Stimulated activated CD8-positive, alpha-beta memory T cell treated with anti-CD3 and anti-CD28 coated beads, Interleukin-7, amount 100 ng/mL, for 1 hour (primary cell): ENCODE results near the gene TTC1.
"Not testable (repeated sequence)": the region's sequence is repeated elsewhere in the genome, so short reads cannot be mapped to it uniquely, and the experiment has no call there.

Experiments used
- DNase-seq, 2 donors: peaks; one replicate each; pipeline ENCODE4 v3.0.0-alpha.2; 2020; ENCODE audit warnings: low read depth in 2 of 2

TTC1 gene

GRCh38 chr5:160008877-160009590 lies at the start of gene TTC1:
Gene TTC1, plus strand, starts transcription at chr5:160009139. Its CDS starts 1,390 bp downstream, at chr5:160010529.
- DNase-seq, result peak; percentile 84 to 85

DNA sequence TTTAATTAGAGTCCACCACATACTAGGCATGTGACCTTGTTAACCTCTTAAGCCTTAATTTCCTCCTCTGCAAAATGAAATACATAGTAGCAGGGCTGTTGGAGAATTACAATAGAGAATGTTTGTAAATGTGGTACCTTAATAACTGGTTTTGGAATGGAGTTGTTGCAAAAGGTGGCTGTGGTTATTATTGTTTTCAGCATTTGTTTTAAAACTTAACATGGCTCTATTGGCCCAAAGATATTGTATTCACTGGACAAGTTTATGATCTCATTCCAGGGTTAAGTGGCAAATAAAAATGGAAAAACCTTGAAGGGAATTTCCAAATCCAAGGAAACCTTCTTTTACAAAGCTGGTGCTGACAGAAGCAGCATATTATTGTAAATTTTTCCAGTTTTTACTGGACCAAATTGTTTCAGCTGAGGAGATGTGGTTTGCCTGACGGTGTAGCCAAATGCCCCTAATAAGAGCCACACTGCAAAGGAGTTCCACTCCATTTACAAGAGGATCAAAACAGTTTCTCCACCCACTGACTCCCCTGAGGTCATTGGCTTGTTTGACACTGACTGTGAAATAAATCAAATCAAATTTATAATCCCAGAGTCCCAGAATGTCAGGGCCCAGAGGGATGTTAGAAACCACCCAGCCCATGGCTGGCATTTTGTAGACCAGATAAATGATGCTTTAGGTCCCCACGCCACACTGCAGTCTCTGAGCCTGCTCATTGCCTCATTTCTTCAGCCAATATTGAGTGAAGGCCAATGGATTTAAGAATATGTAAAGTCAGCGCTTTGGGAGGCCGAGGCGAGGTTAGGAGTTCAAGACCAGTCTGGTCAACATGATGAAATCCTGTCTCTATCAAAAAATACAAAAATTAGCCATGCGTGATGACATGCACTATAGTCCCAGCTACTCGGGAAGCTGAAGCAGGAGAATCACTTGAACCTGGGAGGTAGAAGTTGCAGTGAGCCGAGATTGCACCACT lies 47.5 kb upstream of the TTC1 start:
- no peak for DNase-seq

- DNase-seq, result no peak
These were observed 46.7 kb upstream of the TTC1 start for GRCh38 chr5:159962214-159962613.

- no peak for DNase-seq
These were observed 45.0 kb upstream of the TTC1 start for GRCh38 chr5:159963935-159964334.

- DNase-seq, result no peak
These were observed 43.7 kb upstream of the TTC1 start for GRCh38 chr5:159965031-159965837.

DNA sequence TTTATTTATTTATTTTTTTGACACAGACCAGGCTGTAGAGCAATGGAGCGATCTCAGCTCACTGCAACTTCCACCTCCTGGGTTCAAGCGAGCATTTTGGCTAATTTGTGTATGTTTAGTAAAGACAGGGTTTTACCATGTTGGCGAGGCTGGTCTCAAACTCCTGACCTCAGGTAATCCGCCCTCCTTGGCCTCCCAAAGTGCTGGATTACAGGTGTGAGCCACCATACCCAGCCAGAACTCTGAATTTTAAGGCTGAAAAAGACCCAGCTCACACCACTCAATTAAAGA lies 43.2 kb upstream of the TTC1 start:
- DNase-seq, result not testable (repeated sequence)

DNA sequence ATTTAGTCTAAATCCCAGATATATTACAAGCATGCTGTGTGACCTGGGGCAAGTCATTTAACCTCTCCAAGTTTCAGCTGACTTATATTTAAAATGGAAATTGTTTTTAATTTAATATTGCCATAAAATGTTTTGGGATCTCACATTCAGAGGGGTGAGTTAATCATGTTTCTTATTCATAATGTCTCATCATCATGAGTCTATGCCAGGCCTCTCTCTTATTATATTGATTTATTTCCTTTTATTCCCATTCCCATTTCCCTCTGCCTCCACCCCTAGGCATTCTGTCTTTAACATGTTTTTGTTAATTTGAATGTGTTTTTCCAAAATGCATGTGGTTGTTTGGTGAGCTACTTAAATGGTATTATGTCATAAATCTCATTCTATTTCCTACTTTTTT lies 39.0 kb upstream of the TTC1 start:
- no peak for DNase-seq

- no peak for DNase-seq
These were observed 37.9 kb upstream of the TTC1 start for GRCh38 chr5:159971038-159971437.

- no peak for DNase-seq
These were observed 37.4 kb upstream of the TTC1 start for GRCh38 chr5:159971514-159971913.

DNA sequence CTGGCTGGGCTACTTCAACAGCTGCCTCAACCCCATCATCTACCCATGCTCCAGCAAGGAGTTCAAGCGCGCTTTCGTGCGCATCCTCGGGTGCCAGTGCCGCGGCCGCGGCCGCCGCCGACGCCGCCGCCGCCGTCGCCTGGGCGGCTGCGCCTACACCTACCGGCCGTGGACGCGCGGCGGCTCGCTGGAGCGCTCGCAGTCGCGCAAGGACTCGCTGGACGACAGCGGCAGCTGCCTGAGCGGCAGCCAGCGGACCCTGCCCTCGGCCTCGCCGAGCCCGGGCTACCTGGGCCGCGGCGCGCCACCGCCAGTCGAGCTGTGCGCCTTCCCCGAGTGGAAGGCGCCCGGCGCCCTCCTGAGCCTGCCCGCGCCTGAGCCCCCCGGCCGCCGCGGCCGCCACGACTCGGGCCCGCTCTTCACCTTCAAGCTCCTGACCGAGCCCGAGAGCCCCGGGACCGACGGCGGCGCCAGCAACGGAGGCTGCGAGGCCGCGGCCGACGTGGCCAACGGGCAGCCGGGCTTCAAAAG lies 36.9 kb upstream of the TTC1 start:
- no peak for DNase-seq

DNA sequence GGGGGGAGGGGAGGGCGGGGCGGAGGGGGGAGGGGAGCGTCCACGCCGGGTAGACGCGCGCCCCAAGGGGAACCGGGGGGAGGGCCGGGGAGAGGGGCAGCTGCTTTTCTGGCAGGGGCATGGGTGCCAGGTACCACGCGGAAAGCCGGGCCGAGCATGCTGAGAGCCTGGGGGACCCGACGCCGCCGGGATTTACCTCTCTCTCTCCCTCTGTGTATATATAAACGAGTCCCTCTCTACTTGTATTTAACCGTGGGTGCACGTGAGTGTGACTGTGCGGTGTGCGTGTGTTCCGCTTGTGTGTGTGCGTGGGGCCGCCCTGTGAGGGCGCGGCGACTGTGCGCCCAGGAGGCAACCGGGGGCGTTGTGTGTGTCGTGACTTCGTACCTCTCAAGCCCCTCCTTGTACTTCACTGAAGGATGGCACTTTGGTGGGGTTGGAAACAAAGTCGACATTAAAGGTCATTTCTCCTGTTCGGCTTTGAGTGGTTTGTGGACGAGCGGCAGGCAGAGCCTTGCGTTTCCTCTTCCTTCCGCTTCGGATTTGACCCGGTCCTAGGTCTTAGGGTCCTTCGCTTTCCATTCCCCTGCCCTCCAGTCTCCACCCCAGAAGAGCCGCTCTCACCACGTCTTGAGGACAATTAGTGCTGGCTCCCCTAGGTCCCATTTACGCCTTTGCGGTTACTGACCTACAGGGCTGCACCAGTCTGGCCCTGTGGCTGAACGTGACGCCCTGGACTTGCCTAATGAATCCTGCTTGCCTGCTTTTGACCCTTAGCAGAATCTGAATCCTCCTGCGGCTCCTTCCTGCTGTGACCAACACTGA lies 36.2 kb upstream of the TTC1 start:
- DNase-seq, result no peak

- DNase-seq, result no peak
These were observed 33.4 kb upstream of the TTC1 start for GRCh38 chr5:159975462-159976019.

GRCh38 chr5:159976921-159977320 lies 32.0 kb upstream of the TTC1 start:
- DNase-seq, result no peak

GRCh38 chr5:159978358-159978757 lies 30.6 kb upstream of the TTC1 start:
- no peak for DNase-seq

- no peak for DNase-seq
These were observed 26.3 kb upstream of the TTC1 start for GRCh38 chr5:159982421-159983173.

GRCh38 chr5:159987031-159987674 lies 21.8 kb upstream of the TTC1 start:
- DNase-seq, result peak; percentile 47 to 48

DNA sequence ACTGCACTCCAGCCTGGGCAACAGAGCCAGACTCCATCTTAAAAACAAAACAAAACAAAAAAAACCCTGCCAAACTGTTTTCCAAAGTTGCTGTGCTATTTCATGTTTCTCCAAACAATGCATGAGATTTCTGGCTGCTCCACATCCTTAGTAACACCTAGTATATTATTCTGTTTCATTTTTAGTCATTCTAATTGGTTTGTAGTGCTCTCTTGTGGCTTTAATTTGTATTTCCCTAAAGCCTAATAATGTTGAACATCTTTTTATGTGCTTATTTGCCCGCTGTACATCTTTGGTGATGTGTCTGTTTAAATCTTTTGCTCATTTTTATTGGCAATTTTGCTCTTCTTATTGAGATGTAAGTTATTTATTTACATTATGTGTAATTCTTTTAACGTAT lies 18.4 kb upstream of the TTC1 start:
- no peak for DNase-seq

GRCh38 chr5:159992566-159992965 lies 16.4 kb upstream of the TTC1 start:
- no peak for DNase-seq

DNA sequence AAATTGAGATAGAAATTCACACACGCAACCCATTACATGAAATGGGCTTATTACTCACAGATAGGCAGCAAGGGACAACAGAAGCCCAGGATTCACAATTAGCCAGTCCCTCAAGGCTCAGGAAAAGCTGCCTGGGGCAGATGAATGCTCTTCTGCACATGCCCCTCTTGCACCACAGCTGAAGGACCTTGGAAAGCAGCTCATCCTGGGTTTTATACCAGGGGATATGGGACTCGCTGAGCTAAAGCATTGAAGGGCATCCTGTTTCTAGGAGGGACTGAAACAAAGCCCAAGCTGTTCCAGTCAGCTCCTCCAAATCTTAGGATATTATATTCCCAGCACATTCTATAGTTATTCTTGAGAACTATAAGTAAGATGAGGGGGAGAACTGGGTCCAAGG lies 15.7 kb upstream of the TTC1 start:
- DNase-seq, result no peak

GRCh38 chr5:159995907-159996306 lies 13.0 kb upstream of the TTC1 start:
- DNase-seq, result no peak
